Naive thymus-derived CD4-positive, alpha-beta T cell (primary cell): ENCODE data around the gene RBBP5. TPM values are rescaled to one million over a fixed set of nuclear protein-coding genes. Genes with fewer than 3 reads are reported as not detected.

Experiments used
- ATAC-seq: fragments of 150-1000 bp; cut with Tn5 transposase; 2 replicates; pipeline ENCODE4 v1.10.0; 2021; ENCODE audit warnings: mild to moderate bottlenecking, moderate library complexity
- CTCF ChIA-PET: fragments of 350-600 bp; sonication (Branson Sonifier 250); formaldehyde crosslinking; loops from one replicate; lab custom pipeline; 2021; ENCODE audit warnings: antibody characterized with exemption; lab: Charles Lee
- POLR2A ChIA-PET: fragments of 350-600 bp; sonication (Branson Sonifier 250); formaldehyde crosslinking; loops from one replicate; lab custom pipeline; 2021; ENCODE audit warnings: antibody characterized with exemption, inconsistent platforms; lab: Charles Lee
- DNase-seq, 9 donors: peaks; one replicate each; pipeline versions ENCODE4 v3.0.0 to v3.0.0-alpha.2; 2020 to 2022; ENCODE audit warnings: mixed read lengths in 1 of 9
- H3K27ac ChIP-seq: one replicate; pipeline ENCODE4 v1.7.0; 2013; ENCODE audit warnings: mild to moderate bottlenecking, low read depth, low read length, moderate library complexity
- H3K27me3 ChIP-seq, 2 donors: one replicate each; pipeline ENCODE4 v1.7.0; 2013; ENCODE audit warnings: low read length in 2 of 2, mild to moderate bottlenecking in 2 of 2, moderate library complexity in 2 of 2; ENCODE audit not compliant: control insufficient read depth in 2 of 2, insufficient read depth in 2 of 2
- H3K36me3 ChIP-seq, 3 experiments: 1 replicate in 2 of 3; 2 replicates in 1 of 3; pipeline ENCODE4 v1.7.0; 2013; ENCODE audit warnings: low read length in 3 of 3, mild to moderate bottlenecking in 3 of 3, moderate library complexity in 1 of 3; ENCODE audit not compliant: insufficient read depth in 3 of 3, control insufficient read depth in 2 of 3
- H3K4me1 ChIP-seq, 2 donors: one replicate each; pipeline ENCODE4 v1.7.0; 2013; ENCODE audit warnings: low read length in 2 of 2, mild to moderate bottlenecking in 2 of 2, moderate library complexity in 1 of 2; ENCODE audit not compliant: control insufficient read depth in 2 of 2, insufficient read depth in 2 of 2
- H3K4me3 ChIP-seq: 2 replicates; pipeline ENCODE4 v1.7.0; 2013; ENCODE audit warnings: mild to moderate bottlenecking, low read length
- H3K9me3 ChIP-seq, 3 experiments: 1 replicate in 2 of 3; 2 replicates in 1 of 3; pipeline ENCODE4 v1.7.0; 2013; ENCODE audit warnings: low read length in 3 of 3; ENCODE audit not compliant: control insufficient read depth in 2 of 3
- H3K27ac Mint-ChIP-seq, 9 donors: one replicate each; pipeline ENCODE4 v1.8.0; 2020 to 2022; ENCODE audit warnings: mixed read lengths in 9 of 9, mild to moderate bottlenecking in 8 of 9, moderate library complexity in 5 of 9, inconsistent platforms in 2 of 9
- H3K27me3 Mint-ChIP-seq, 5 donors: one replicate each; pipeline ENCODE4 v1.8.0; 2021 to 2022; ENCODE audit warnings: mixed read lengths in 5 of 5, mild to moderate bottlenecking in 1 of 5
- H3K36me3 Mint-ChIP-seq, 5 donors: one replicate each; pipeline ENCODE4 v1.8.0; 2020 to 2022; ENCODE audit warnings: mixed read lengths in 5 of 5, mild to moderate bottlenecking in 3 of 5, inconsistent platforms in 1 of 5
- H3K4me1 Mint-ChIP-seq, 7 donors: one replicate each; pipeline ENCODE4 v1.8.0; 2020 to 2022; ENCODE audit warnings: mixed read lengths in 7 of 7, mild to moderate bottlenecking in 3 of 7, inconsistent platforms in 1 of 7
- H3K4me3 Mint-ChIP-seq, 10 donors: one replicate each; pipeline ENCODE4 v1.8.0; 2020 to 2022; ENCODE audit warnings: mild to moderate bottlenecking in 10 of 10, mixed read lengths in 10 of 10, moderate library complexity in 6 of 10, inconsistent platforms in 2 of 10
- H3K9me3 Mint-ChIP-seq, 11 donors: one replicate each; pipeline ENCODE4 v1.8.0; 2020 to 2022; ENCODE audit warnings: mixed read lengths in 11 of 11, mild to moderate bottlenecking in 4 of 11, inconsistent platforms in 1 of 11, moderate library complexity in 1 of 11
- intact Hi-C, 2 donors: fragments of 100-400 bp; cut with micrococcal nuclease; formaldehyde crosslinking; loops; one replicate each; pipeline ENCODE4 v1.15.1; 2023
- polyA plus RNA-seq, 2 donors: library from polyadenylated mRNA; unstranded; fragments of 300-500 nt; fragmentation: Illumina TruSeq; gene quantifications; one replicate each; pipeline ENCODE4 v1.2.3, GENCODE V29; 2021
- total RNA-seq, 6 experiments: library from RNA in 5 of 6; stranded (reverse) in 5 of 6; gene quantifications; 1 replicate in 5 of 6; 2 replicates in 1 of 6; pipeline ENCODE4 v1.2.3 and lab custom pipeline; 2021 to 2026

RBBP5 gene
- total and polyA plus RNA-seq, 7 experiments from 2014 or later = 11.0 to 31.5 (median 21.1) TPM

DNA sequence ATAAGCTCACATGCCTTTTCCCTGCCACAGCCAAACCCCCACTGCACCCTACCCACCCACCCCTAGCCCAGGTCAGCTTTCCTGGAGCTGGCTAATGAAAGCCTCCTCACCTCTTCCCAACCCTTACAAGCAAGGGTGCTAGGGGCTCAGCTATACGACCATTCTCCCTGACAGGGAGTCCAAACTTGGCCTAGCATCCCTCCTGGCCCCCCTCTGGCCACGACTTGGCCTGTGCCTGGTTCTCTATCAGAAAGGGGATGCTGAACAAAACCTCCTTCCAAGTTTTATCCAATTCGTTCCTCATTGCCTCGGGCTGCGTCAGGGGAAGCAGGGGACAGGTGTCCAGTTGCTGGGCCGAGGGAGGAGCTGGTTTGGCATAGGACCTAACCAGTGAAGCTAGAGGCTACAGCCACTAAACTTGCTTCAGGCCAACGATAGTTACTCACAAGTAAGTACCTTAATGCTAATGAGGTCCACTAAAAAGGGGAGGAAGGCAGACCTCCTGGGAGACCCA, 46.1 kb downstream of the RBBP5 start:
- Mint-ChIP-seq H3K27ac (no peak overlapping the region), H3K27me3 (no peaks in the 10 kb centered on the region), H3K9me3 (no peaks in the 10 kb centered on the region), H3K4me3 (no peak overlapping the region), H3K36me3 (no peaks in the 10 kb centered on the region), H3K4me1 (no peaks in the 10 kb centered on the region)
- DNase-seq = no peak
- ChIA-PET POLR2A (no interaction called here), CTCF (no interaction called here)
- intact Hi-C loops = no loop called here
- no peak overlapping the region for H3K27ac ChIP-seq
- H3K9me3 ChIP-seq = no peaks in the 10 kb centered on the region
- no peaks in the 10 kb centered on the region for H3K27me3 ChIP-seq
- no peak overlapping the region for H3K4me3 ChIP-seq
- H3K36me3 ChIP-seq = no peaks in the 10 kb centered on the region
- no peaks in the 10 kb centered on the region for H3K4me1 ChIP-seq
- ATAC-seq = no peak

- Mint-ChIP-seq H3K4me3 (no peak overlapping the region), H3K27ac (no peak overlapping the region), H3K27me3 (no peaks in the 10 kb centered on the region), H3K9me3 (no peaks in the 10 kb centered on the region), H3K4me1 (no peaks in the 10 kb centered on the region), H3K36me3 (no peaks in the 10 kb centered on the region)
- no peaks in the 10 kb centered on the region for H3K9me3 ChIP-seq
- ChIA-PET CTCF (no interaction called here), POLR2A (no interaction called here)
- ATAC-seq (no peak), DNase-seq (no peak)
- no peaks in the 10 kb centered on the region for H3K4me1 ChIP-seq
- H3K36me3 ChIP-seq = no peaks in the 10 kb centered on the region
- H3K4me3 ChIP-seq = no peak overlapping the region
- intact Hi-C loops = no loop called here
- no peaks in the 10 kb centered on the region for H3K27me3 ChIP-seq
- H3K27ac ChIP-seq = no peak overlapping the region
These were observed 47.3 kb downstream of the RBBP5 start for GRCh38 chr1:205074513-205074912.

DNA sequence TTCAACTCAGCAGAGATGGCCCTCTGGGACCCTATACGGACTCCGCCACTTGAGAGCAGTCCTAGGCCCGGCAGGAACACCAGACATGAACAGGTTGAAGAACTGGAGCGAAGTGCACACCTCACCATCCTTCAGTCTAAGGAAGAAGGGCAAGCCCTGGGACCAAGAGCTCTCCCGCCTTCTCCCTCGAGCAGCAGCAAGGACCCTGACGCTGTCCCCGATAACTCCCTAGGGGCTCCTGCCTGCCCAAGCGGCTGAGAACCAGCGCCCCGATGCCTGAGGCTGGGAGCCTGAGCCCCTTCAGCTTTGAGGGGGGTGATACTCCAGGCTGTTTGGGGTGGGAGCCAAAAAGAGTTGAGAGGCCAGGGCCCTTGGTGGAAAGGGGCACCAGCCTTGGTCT, 47.7 kb downstream of the RBBP5 start:
- Mint-ChIP-seq H3K4me1 (no peaks in the 10 kb centered on the region), H3K27me3 (no peaks in the 10 kb centered on the region), H3K36me3 (no peaks in the 10 kb centered on the region), H3K9me3 (no peaks in the 10 kb centered on the region), H3K27ac (peak overlapping the region in 1 of 9 donors; percentile 18), H3K4me3 (no peak overlapping the region)
- ChIA-PET CTCF (no interaction called here), POLR2A (no interaction called here)
- Histone ChIP-seq H3K9me3 (no peaks in the 10 kb centered on the region), H3K36me3 (no peaks in the 10 kb centered on the region), H3K4me1 (no peaks in the 10 kb centered on the region), H3K27me3 (no peaks in the 10 kb centered on the region), H3K27ac (no peak overlapping the region), H3K4me3 (no peak overlapping the region)
- no peak for DNase-seq
- ATAC-seq = no peak
- intact Hi-C loops = no loop called here

- ChIA-PET CTCF (no interaction called here), POLR2A (no interaction called here)
- H3K27me3 ChIP-seq = no peaks in the 10 kb centered on the region
- H3K27ac Mint-ChIP-seq = no peak overlapping the region
- DNase-seq (no peak), ATAC-seq (no peak)
- intact Hi-C loops = no loop called here
- no peaks in the 10 kb centered on the region for H3K4me1 Mint-ChIP-seq
- H3K9me3 ChIP-seq = no peaks in the 10 kb centered on the region
- H3K36me3 Mint-ChIP-seq = no peaks in the 10 kb centered on the region
- H3K4me1 ChIP-seq = no peaks in the 10 kb centered on the region
- H3K27me3 Mint-ChIP-seq = no peaks in the 10 kb centered on the region
- H3K4me3 ChIP-seq = no peak overlapping the region
- no peak overlapping the region for H3K4me3 Mint-ChIP-seq
- no peaks in the 10 kb centered on the region for H3K36me3 ChIP-seq
- no peaks in the 10 kb centered on the region for H3K9me3 Mint-ChIP-seq
- no peak overlapping the region for H3K27ac ChIP-seq
These were observed 48.3 kb downstream of the RBBP5 start for GRCh38 chr1:205073511-205073910.

- Mint-ChIP-seq H3K9me3 (no peaks in the 10 kb centered on the region), H3K27ac (no peak overlapping the region), H3K4me1 (no peaks in the 10 kb centered on the region), H3K4me3 (no peak overlapping the region), H3K27me3 (no peaks in the 10 kb centered on the region), H3K36me3 (no peaks in the 10 kb centered on the region)
- DNase-seq (peak in 1 of 9 donors; percentile 7), ATAC-seq (no peak)
- Histone ChIP-seq H3K36me3 (no peaks in the 10 kb centered on the region), H3K9me3 (no peaks in the 10 kb centered on the region), H3K4me1 (no peaks in the 10 kb centered on the region), H3K27ac (no peak overlapping the region), H3K27me3 (no peaks in the 10 kb centered on the region), H3K4me3 (no peak overlapping the region)
- ChIA-PET CTCF (no interaction called here), POLR2A (no interaction called here)
- intact Hi-C loops = no loop called here
These were observed 48.9 kb downstream of the RBBP5 start for GRCh38 chr1:205072881-205073280.

GRCh38 chr1:205072286-205072685, 49.5 kb downstream of the RBBP5 start:
- CTCF ChIA-PET = no interaction called here
- POLR2A ChIA-PET = no interaction called here
- H3K27ac Mint-ChIP-seq = no peak overlapping the region
- no peak overlapping the region for H3K4me3 ChIP-seq
- H3K9me3 ChIP-seq = no peaks in the 10 kb centered on the region
- no peaks in the 10 kb centered on the region for H3K4me1 ChIP-seq
- H3K4me1 Mint-ChIP-seq = no peaks in the 10 kb centered on the region
- no peaks in the 10 kb centered on the region for H3K9me3 Mint-ChIP-seq
- H3K36me3 ChIP-seq = no peaks in the 10 kb centered on the region
- H3K36me3 Mint-ChIP-seq = no peaks in the 10 kb centered on the region
- ATAC-seq = no peak
- DNase-seq = peak in 1 of 9 donors; percentile 2
- no peaks in the 10 kb centered on the region for H3K27me3 ChIP-seq
- intact Hi-C loops = no loop called here
- no peaks in the 10 kb centered on the region for H3K27me3 Mint-ChIP-seq
- H3K27ac ChIP-seq = no peak overlapping the region
- no peak overlapping the region for H3K4me3 Mint-ChIP-seq

DNA sequence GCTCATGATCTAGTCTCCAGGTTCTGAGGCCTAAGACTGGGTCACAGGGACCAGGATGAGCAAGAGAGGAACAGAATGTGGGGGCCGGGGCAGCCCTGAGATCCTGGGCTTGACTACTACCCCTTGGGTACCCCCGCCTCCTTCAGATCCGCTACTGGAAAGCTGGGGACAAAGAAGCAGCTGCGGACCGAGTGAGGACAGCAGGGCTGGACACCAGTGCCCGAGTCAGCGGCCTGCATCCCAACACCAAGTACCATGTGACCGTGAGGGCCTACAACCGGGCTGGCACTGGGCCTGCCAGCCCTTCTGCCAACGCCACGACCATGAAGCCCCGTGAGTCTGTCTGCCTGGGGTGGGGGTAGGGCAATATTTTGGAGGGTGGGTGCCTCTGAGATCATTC, 50.0 kb downstream of the RBBP5 start:
- DNase-seq (peak in 1 of 9 donors; percentile 3), ATAC-seq (no peak)
- Mint-ChIP-seq H3K27ac (no peak overlapping the region), H3K36me3 (no peaks in the 10 kb centered on the region), H3K9me3 (no peaks in the 10 kb centered on the region), H3K4me1 (no peaks in the 10 kb centered on the region), H3K27me3 (no peaks in the 10 kb centered on the region), H3K4me3 (no peak overlapping the region)
- Histone ChIP-seq H3K4me1 (no peaks in the 10 kb centered on the region), H3K4me3 (no peak overlapping the region), H3K36me3 (no peaks in the 10 kb centered on the region), H3K9me3 (no peaks in the 10 kb centered on the region), H3K27ac (no peak overlapping the region), H3K27me3 (no peaks in the 10 kb centered on the region)
- ChIA-PET POLR2A (no interaction called here), CTCF (no interaction called here)
- intact Hi-C loops = no loop called here
